ENCODE data around the gene PPP1CC. TPM values are rescaled to one million over a fixed set of nuclear protein-coding genes. Genes with fewer than 3 reads are reported as not detected.
A peak's percentile ranks its signal among the peaks of the same experiment; 100 is the strongest.

PPP1CC gene
- total RNA-seq, 2 donors from 2014 or later: 179 to 201 TPM

- Histone ChIP-seq H3K9me3 (ENCODE audit: control insufficient read depth, low read length) (no peaks in the 10 kb centered on the region), H3K9ac (ENCODE audit: extremely low read depth, low read length, poor library complexity, severe bottlenecking) (no peak overlapping the region), H3K4me3 (ENCODE audit: low read length) (no peak overlapping the region), H3K27ac (ENCODE audit: low read depth, low read length) (no peak overlapping the region), H3K36me3 (ENCODE audit: control insufficient read depth, insufficient read depth, low read length) (no peaks in the 10 kb centered on the region), H3K27me3 (ENCODE audit: control insufficient read depth, insufficient read depth, low read length, poor library complexity, severe bottlenecking) (no peaks in the 10 kb centered on the region), H3K4me1 (ENCODE audit: control insufficient read depth, insufficient read depth, low read length) (no peaks in the 10 kb centered on the region)
- peaks cover 2% of the 10 kb centered on the region for H3K36me3 Mint-ChIP-seq (ENCODE audit: low read depth)
- TF ChIP-seq CTCF (conservative IDR thresholded peaks at IDR 0.05): no peak
- DNase-seq: no peak
- H3K4me1 Mint-ChIP-seq: no peaks in the 10 kb centered on the region
- no peaks in the 10 kb centered on the region for H3K27me3 Mint-ChIP-seq (ENCODE audit: insufficient read depth)
- H3K9me3 Mint-ChIP-seq: no peaks in the 10 kb centered on the region
- 92 to 100% methylated on average over 2 to 5 of the region's 5 CpGs for WGBS, 2 experiments (ENCODE audit: insufficient coverage in 1 of 2, insufficient read length in 1 of 2)
- H3K27ac Mint-ChIP-seq: no peak overlapping the region
- no peak overlapping the region for H3K4me3 Mint-ChIP-seq
Observed at GRCh38 chr12:110704231-110704630, 38.5 kb downstream of the PPP1CC start.

- H3K27ac ChIP-seq (ENCODE audit: low read depth, low read length): no peak overlapping the region
- H3K9me3 Mint-ChIP-seq: no peaks in the 10 kb centered on the region
- H3K27me3 Mint-ChIP-seq (ENCODE audit: insufficient read depth): no peaks in the 10 kb centered on the region
- H3K9ac ChIP-seq (ENCODE audit: extremely low read depth, low read length, poor library complexity, severe bottlenecking): no peak overlapping the region
- no peak overlapping the region for H3K4me3 Mint-ChIP-seq
- no peaks in the 10 kb centered on the region for H3K4me1 Mint-ChIP-seq
- no peaks in the 10 kb centered on the region for H3K36me3 ChIP-seq (ENCODE audit: control insufficient read depth, insufficient read depth, low read length)
- H3K4me3 ChIP-seq (ENCODE audit: low read length): no peak overlapping the region
- no peaks in the 10 kb centered on the region for H3K36me3 Mint-ChIP-seq (ENCODE audit: low read depth)
- no peak overlapping the region for H3K27ac Mint-ChIP-seq
- TF ChIP-seq CTCF (conservative IDR thresholded peaks at IDR 0.05): no peak
- DNase-seq: no peak
- H3K4me1 ChIP-seq (ENCODE audit: control insufficient read depth, insufficient read depth, low read length): no peaks in the 10 kb centered on the region
- no peaks in the 10 kb centered on the region for H3K27me3 ChIP-seq (ENCODE audit: control insufficient read depth, insufficient read depth, low read length, poor library complexity, severe bottlenecking)
- 98 to 100% methylated on average over 3 to 4 of the region's 5 CpGs for WGBS, 2 experiments (ENCODE audit: insufficient coverage in 1 of 2, insufficient read length in 1 of 2)
- H3K9me3 ChIP-seq (ENCODE audit: control insufficient read depth, low read length): no peaks in the 10 kb centered on the region
Observed at GRCh38 chr12:110702081-110702480, 40.6 kb downstream of the PPP1CC start.

GRCh38 chr12:110699591-110700445, 42.9 kb downstream of the PPP1CC start:
- H3K9ac ChIP-seq (ENCODE audit: extremely low read depth, low read length, poor library complexity, severe bottlenecking): no peak overlapping the region
- H3K36me3 ChIP-seq (ENCODE audit: control insufficient read depth, insufficient read depth, low read length): no peaks in the 10 kb centered on the region
- H3K9me3 ChIP-seq (ENCODE audit: control insufficient read depth, low read length): no peaks in the 10 kb centered on the region
- H3K27me3 ChIP-seq (ENCODE audit: control insufficient read depth, insufficient read depth, low read length, poor library complexity, severe bottlenecking): no peaks in the 10 kb centered on the region
- H3K27me3 Mint-ChIP-seq (ENCODE audit: insufficient read depth): no peaks in the 10 kb centered on the region
- no peak overlapping the region for H3K27ac Mint-ChIP-seq
- H3K4me1 ChIP-seq (ENCODE audit: control insufficient read depth, insufficient read depth, low read length): no peaks in the 10 kb centered on the region
- H3K27ac ChIP-seq (ENCODE audit: low read depth, low read length): no peak overlapping the region
- DNase-seq: peak; percentile 70
- H3K4me3 ChIP-seq (ENCODE audit: low read length): no peak overlapping the region
- H3K9me3 Mint-ChIP-seq: no peaks in the 10 kb centered on the region
- 94 to 96% methylated on average over 27 to 28 of the region's 28 CpGs for WGBS, 2 experiments (ENCODE audit: insufficient coverage in 1 of 2, insufficient read length in 1 of 2)
- no peak overlapping the region for H3K4me3 Mint-ChIP-seq
- peak; percentile 49 for TF ChIP-seq CTCF (conservative IDR thresholded peaks at IDR 0.05)
- no peaks in the 10 kb centered on the region for H3K4me1 Mint-ChIP-seq
- no peaks in the 10 kb centered on the region for H3K36me3 Mint-ChIP-seq (ENCODE audit: low read depth)
